SK-N-SH (cell line): Measurements from ENCODE around the gene SOBP. TPM values are rescaled to one million over a fixed set of nuclear protein-coding genes. Genes with fewer than 3 reads are reported as not detected.

Experiments
- CTCF ChIA-PET: fragments of 300-600, 350-600 bp; formaldehyde crosslinking; extraction: SDS; loops from one replicate; lab custom pipeline; 2021; lab: Yijun Ruan, JAX
- POLR2A ChIA-PET: fragments of 350-600 bp; sonication (Branson Sonifier 250); formaldehyde crosslinking; extraction: SDS; loops from one replicate; lab custom pipeline; 2020; ENCODE audit warnings: antibody characterized with exemption, inconsistent platforms; lab: Yijun Ruan, JAX
- DNase-seq: peaks from one replicate; pipeline ENCODE4 v3.0.0; 2012
- H2AFZ ChIP-seq: fragments of 200-600 bp; sonication (generic); 2 replicates; pipeline ENCODE4 v1.8.1; 2016; ENCODE audit warnings: antibody characterized with exemption, mild to moderate bottlenecking, low read depth
- H3F3A ChIP-seq: fragments of 200-600 bp; sonication (generic); replicated peaks from 2 replicates; pipeline ENCODE3; 2016; ENCODE audit warnings: antibody characterized with exemption, mild to moderate bottlenecking; ENCODE audit not compliant: insufficient read depth
- H3K27ac ChIP-seq, 2 experiments: fragments of 200-500 bp in 1 of 2; fragments of 200-600 bp in 1 of 2; sonication (Bioruptor generic) in 1 of 2; sonication (generic), shearing (Covaris generic) in 1 of 2; 2 replicates each; pipeline versions ENCODE4 v1.5.1 to v1.6.1; 2014 to 2016; ENCODE audit warnings: low read depth in 2 of 2, inconsistent platforms in 1 of 2, low read length in 1 of 2, mild to moderate bottlenecking in 1 of 2, mixed read lengths in 1 of 2
- H3K27me3 ChIP-seq: fragments of 200-600 bp; sonication (generic), shearing (Covaris generic); 2 replicates; pipeline ENCODE4 v1.6.1; 2016; ENCODE audit warnings: mixed run types; ENCODE audit not compliant: insufficient read depth
- H3K36me3 ChIP-seq, 2 experiments: fragments of 200-500 bp in 1 of 2; fragments of 200-600 bp in 1 of 2; sonication (Bioruptor generic) in 1 of 2; sonication (generic) in 1 of 2; replicated peaks in 1 of 2; 2 replicates each; pipeline versions ENCODE3 to v1.5.1; 2014 to 2016; ENCODE audit warnings: low read length in 1 of 2, mild to moderate bottlenecking in 1 of 2; ENCODE audit not compliant: insufficient read depth in 2 of 2, control insufficient read depth in 1 of 2
- H3K4me1 ChIP-seq, 2 experiments: fragments of 200-500 bp in 1 of 2; fragments of 200-600 bp in 1 of 2; sonication (Bioruptor generic) in 1 of 2; sonication (generic), shearing (Covaris generic) in 1 of 2; 2 replicates each; pipeline versions ENCODE4 v1.5.1 to v1.6.1; 2014 to 2016; ENCODE audit warnings: low read depth in 1 of 2, low read length in 1 of 2, mixed run types in 1 of 2; ENCODE audit not compliant: insufficient read depth in 2 of 2, control insufficient read depth in 1 of 2
- H3K4me2 ChIP-seq: fragments of 200-600 bp; sonication (generic), shearing (Covaris generic); 2 replicates; pipeline ENCODE4 v1.6.1; 2017; ENCODE audit warnings: mixed run types
- H3K4me3 ChIP-seq, 2 experiments: fragments of 200-500 bp in 1 of 2; fragments of 200-600 bp in 1 of 2; sonication (Bioruptor generic) in 1 of 2; sonication (generic), shearing (Covaris generic) in 1 of 2; 2 replicates each; pipeline versions ENCODE4 v1.5.1 to v1.8.1; 2014 to 2016; ENCODE audit warnings: low read depth in 2 of 2, inconsistent platforms in 1 of 2, low read length in 1 of 2, mild to moderate bottlenecking in 1 of 2, mixed read lengths in 1 of 2, moderate library complexity in 1 of 2
- H3K79me2 ChIP-seq: fragments of 200-600 bp; sonication (generic); 2 replicates; pipeline ENCODE4 v1.8.1; 2017; ENCODE audit warnings: mild to moderate bottlenecking; ENCODE audit not compliant: insufficient read depth
- H3K9ac ChIP-seq: fragments of 200-600 bp; sonication (generic); 2 replicates; pipeline ENCODE4 v1.6.1; 2017; ENCODE audit warnings: mixed run types
- H3K9me2 ChIP-seq: fragments of 200-600 bp; sonication (generic); 2 replicates; pipeline ENCODE4 v1.6.1; 2017; ENCODE audit warnings: mixed run types
- H3K9me3 ChIP-seq: fragments of 200-600 bp; sonication (generic); 2 replicates; pipeline ENCODE4 v1.6.1; 2017; ENCODE audit warnings: mixed run types, mild to moderate bottlenecking, moderate library complexity
- H4K20me1 ChIP-seq: fragments of 200-600 bp; sonication (generic); 2 replicates; pipeline ENCODE4 v1.6.1; 2017; ENCODE audit warnings: mild to moderate bottlenecking, mixed run types; ENCODE audit not compliant: insufficient read depth
- EZH2phosphoT487 ChIP-seq: fragments of 200-600 bp; sonication (generic); IDR thresholded peaks from 2 replicates; pipeline ENCODE4 v1.6.1; 2017; ENCODE audit warnings: low read depth, mixed run types, mild to moderate bottlenecking, antibody characterized with exemption, moderate library complexity, borderline replicate concordance
- FOXJ3 ChIP-seq: sonication (generic); formaldehyde crosslinking; IDR thresholded peaks from 2 replicates; pipeline ENCODE4 v1.5.1; 2020; ENCODE audit warnings: mild to moderate bottlenecking, missing genetic modification reagents
- GATA2 ChIP-seq: sonication (generic); formaldehyde crosslinking; IDR thresholded peaks from 2 replicates; pipeline ENCODE4 v1.5.0; 2020; ENCODE audit warnings: mild to moderate bottlenecking, missing genetic modification reagents
- NRF1 ChIP-seq: IDR thresholded peaks from 2 replicates; pipeline ENCODE4 v1.6.1; 2012; ENCODE audit warnings: low read depth, mild to moderate bottlenecking, low read length
- POLR2AphosphoS5 ChIP-seq: IDR thresholded peaks from 2 replicates; pipeline ENCODE4 v1.6.1; 2012; ENCODE audit warnings: low read depth, low read length
- RFX5 ChIP-seq: IDR thresholded peaks from 2 replicates; pipeline ENCODE4 v1.6.1; 2012; ENCODE audit warnings: mild to moderate bottlenecking, improper control_type of control experiment, low read length
- SIN3A ChIP-seq: IDR thresholded peaks from 2 replicates; pipeline ENCODE4 v1.6.1; 2012; ENCODE audit warnings: low read depth, mild to moderate bottlenecking, low read length, moderate library complexity, borderline replicate concordance
- SMC3 ChIP-seq: IDR thresholded peaks from 2 replicates; pipeline ENCODE4 v1.6.1; 2012; ENCODE audit warnings: low read depth, low read length, improper control_type of control experiment
- TEAD4 ChIP-seq: IDR thresholded peaks from 2 replicates; pipeline ENCODE4 v1.4.0; 2012; ENCODE audit warnings: mild to moderate bottlenecking, borderline replicate concordance; ENCODE audit not compliant: insufficient read depth
- WGBS: methylation state at CpG from one replicate; pipeline ENCODE4 v1.1.6; 2017; ENCODE audit warnings: low lambda C conversion rate; 5-methylcytosine and 5-hydroxymethylcytosine counted together
- polyA plus RNA-seq, 3 experiments: library from polyadenylated mRNA; depleted of rRNA; stranded (reverse); fragments of >200 nt; gene quantifications; 2 replicates each; pipeline ENCODE4 v1.2.3, GENCODE V29; 2012
- TF ChIP-seq, protein P1 (sequence below): IDR thresholded peaks from 2 replicates; pipeline ENCODE4 v1.4.0; 2012; ENCODE audit warnings: low read depth, borderline replicate concordance
- TF ChIP-seq, protein P2 (sequence below): fragments of 200-600 bp; sonication (generic); IDR thresholded peaks from 2 replicates; pipeline ENCODE4 v1.6.1; 2017; ENCODE audit warnings: antibody characterized with exemption, mild to moderate bottlenecking, moderate library complexity
- TF ChIP-seq, protein P3 (sequence below): IDR thresholded peaks from 2 replicates; pipeline ENCODE4 v1.4.0; 2012; ENCODE audit warnings: low read depth, borderline replicate concordance
- TF ChIP-seq, protein P4 (sequence below): fragments of 150-350 bp; IDR thresholded peaks from 2 replicates; pipeline ENCODE4 v1.6.1; 2017; ENCODE audit warnings: antibody characterized with exemption, low read length, low read depth, borderline replicate concordance
- TF ChIP-seq, protein P5 (sequence below): IDR thresholded peaks from 2 replicates; pipeline ENCODE4 v1.4.0; 2012; ENCODE audit warnings: low read depth

Gene SOBP
- polyA plus RNA-seq, 1 of the 3 experiments (the other 2 are of a cell fraction) = 0.61 TPM

DNA sequence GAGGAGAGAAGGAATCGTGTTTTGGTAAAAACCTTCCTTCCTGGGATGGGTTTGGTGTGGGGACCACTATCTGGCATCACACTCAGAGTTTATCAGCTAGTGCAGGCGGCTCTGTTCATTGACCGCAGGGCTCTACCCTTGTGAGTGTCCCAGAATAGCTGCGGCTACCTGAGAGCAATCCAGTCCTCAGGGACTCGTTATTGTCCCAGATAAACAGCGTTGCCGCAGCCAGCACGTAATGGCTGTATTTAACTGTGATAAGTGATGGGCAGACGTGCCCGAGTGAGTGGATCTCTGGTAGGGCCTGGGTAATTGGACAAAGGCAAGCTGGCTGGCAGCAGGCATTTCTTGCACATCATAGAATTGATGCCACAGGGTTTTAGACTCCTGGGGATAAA lies 163.3 kb downstream of the SOBP start (continued):
- TF ChIP-seq SMC3 = peak; percentile 15; the same call in 1 of the 2 replicates
- TF ChIP-seq, protein P1, sequence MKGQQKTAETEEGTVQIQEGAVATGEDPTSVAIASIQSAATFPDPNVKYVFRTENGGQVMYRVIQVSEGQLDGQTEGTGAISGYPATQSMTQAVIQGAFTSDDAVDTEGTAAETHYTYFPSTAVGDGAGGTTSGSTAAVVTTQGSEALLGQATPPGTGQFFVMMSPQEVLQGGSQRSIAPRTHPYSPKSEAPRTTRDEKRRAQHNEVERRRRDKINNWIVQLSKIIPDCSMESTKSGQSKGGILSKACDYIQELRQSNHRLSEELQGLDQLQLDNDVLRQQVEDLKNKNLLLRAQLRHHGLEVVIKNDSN = no peak
- no peak for TF ChIP-seq NRF1
- TF ChIP-seq FOXJ3 (CRISPR knock-in tag) = peak; percentile 97
- TF ChIP-seq, protein P2, sequence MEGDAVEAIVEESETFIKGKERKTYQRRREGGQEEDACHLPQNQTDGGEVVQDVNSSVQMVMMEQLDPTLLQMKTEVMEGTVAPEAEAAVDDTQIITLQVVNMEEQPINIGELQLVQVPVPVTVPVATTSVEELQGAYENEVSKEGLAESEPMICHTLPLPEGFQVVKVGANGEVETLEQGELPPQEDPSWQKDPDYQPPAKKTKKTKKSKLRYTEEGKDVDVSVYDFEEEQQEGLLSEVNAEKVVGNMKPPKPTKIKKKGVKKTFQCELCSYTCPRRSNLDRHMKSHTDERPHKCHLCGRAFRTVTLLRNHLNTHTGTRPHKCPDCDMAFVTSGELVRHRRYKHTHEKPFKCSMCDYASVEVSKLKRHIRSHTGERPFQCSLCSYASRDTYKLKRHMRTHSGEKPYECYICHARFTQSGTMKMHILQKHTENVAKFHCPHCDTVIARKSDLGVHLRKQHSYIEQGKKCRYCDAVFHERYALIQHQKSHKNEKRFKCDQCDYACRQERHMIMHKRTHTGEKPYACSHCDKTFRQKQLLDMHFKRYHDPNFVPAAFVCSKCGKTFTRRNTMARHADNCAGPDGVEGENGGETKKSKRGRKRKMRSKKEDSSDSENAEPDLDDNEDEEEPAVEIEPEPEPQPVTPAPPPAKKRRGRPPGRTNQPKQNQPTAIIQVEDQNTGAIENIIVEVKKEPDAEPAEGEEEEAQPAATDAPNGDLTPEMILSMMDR = no peak
- TF ChIP-seq, all 33 proteins: peak for 8

DNA sequence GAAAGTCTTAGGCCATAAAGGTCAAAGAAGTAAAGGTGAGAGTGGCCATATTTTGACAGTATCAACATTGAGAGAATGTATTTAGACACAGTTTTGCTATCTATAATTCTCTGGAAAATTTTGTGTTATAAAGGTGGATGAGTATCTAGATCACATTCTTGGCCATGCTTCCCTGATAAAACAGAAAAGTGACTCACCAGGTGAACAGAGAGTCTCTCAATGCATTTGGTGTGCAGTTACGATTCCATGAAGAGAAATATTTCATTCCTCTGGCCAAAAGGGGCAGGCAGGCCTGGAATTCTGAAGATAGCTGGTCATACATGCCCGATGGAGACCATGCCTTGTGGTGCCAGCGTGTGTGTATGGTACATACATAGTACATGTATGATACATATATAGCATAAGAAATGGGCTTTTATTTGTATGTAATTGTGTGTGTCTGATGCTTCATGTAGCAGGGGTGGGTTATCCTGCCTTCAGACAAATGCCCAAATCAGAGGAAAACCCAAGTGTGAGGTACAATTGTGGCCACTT lies 164.0 kb downstream of the SOBP start:
- Histone ChIP-seq H3K4me3 (no peak overlapping the region), H4K20me1 (no peaks in the 10 kb centered on the region), H3K9me3 (no peaks in the 10 kb centered on the region), H3K9ac (no peak overlapping the region), H3K27me3 (no peaks in the 10 kb centered on the region), H3K9me2 (no peaks in the 10 kb centered on the region), H3F3A (no peaks in the 10 kb centered on the region), H3K79me2 (no peaks in the 10 kb centered on the region), H3K36me3 (no peaks in the 10 kb centered on the region), H2AFZ (no peak overlapping the region), H3K27ac (peak overlapping the region in 1 of 2 experiments; percentile 97; a peak in 2 of 4 replicates), H3K4me2 (no peak overlapping the region), H3K4me1 (peaks cover 0 to 49% of the 10 kb centered on the region in 2 experiments; a peak in 2 of 4 replicates)
- DNase-seq = no peak
- ChIA-PET CTCF (interaction anchor here (0.6 to 6.2 kb wide), 12 partner anchors 11 to 540 kb away, joined by 3 to 64 read pairs (median 6); no protein-coding TSS in a partner anchor), POLR2A (interaction anchor here (0.6 to 1.4 kb wide), 12 partner anchors 10 to 540 kb away, joined by 3 to 6 read pairs (median 4); partner anchors contain the start of gene PDSS2)
- TF ChIP-seq RFX5 (no peak), SMC3 (no peak), TEAD4 (no peak), POLR2AphosphoS5 (no peak), SIN3A (no peak), EZH2phosphoT487 (no peak), GATA2 (CRISPR knock-in tag) (no peak)
- TF ChIP-seq, protein P2 = no peak
- TF ChIP-seq, protein P3, sequence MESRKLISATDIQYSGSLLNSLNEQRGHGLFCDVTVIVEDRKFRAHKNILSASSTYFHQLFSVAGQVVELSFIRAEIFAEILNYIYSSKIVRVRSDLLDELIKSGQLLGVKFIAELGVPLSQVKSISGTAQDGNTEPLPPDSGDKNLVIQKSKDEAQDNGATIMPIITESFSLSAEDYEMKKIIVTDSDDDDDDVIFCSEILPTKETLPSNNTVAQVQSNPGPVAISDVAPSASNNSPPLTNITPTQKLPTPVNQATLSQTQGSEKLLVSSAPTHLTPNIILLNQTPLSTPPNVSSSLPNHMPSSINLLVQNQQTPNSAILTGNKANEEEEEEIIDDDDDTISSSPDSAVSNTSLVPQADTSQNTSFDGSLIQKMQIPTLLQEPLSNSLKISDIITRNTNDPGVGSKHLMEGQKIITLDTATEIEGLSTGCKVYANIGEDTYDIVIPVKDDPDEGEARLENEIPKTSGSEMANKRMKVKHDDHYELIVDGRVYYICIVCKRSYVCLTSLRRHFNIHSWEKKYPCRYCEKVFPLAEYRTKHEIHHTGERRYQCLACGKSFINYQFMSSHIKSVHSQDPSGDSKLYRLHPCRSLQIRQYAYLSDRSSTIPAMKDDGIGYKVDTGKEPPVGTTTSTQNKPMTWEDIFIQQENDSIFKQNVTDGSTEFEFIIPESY = no peak
- TF ChIP-seq, protein P4, sequence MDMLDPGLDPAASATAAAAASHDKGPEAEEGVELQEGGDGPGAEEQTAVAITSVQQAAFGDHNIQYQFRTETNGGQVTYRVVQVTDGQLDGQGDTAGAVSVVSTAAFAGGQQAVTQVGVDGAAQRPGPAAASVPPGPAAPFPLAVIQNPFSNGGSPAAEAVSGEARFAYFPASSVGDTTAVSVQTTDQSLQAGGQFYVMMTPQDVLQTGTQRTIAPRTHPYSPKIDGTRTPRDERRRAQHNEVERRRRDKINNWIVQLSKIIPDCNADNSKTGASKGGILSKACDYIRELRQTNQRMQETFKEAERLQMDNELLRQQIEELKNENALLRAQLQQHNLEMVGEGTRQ = no peak
- TF ChIP-seq, protein P5, sequence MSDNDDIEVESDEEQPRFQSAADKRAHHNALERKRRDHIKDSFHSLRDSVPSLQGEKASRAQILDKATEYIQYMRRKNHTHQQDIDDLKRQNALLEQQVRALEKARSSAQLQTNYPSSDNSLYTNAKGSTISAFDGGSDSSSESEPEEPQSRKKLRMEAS = no peak
- WGBS = 85% methylated on average over 3 of the region's 3 CpGs
